Non-pigmented ciliary epithelial cell (primary cell): ENCODE data around the gene GPR132.
"Not testable (repeated sequence)": the region's sequence is repeated elsewhere in the genome, so short reads cannot be mapped to it uniquely, and the experiment has no call there.

ENCODE experiments used
- DNase-seq: peaks from one replicate; pipeline ENCODE4 v3.0.0-alpha.2; 2010; ENCODE audit warnings: low read depth

Gene GPR132

DNA sequence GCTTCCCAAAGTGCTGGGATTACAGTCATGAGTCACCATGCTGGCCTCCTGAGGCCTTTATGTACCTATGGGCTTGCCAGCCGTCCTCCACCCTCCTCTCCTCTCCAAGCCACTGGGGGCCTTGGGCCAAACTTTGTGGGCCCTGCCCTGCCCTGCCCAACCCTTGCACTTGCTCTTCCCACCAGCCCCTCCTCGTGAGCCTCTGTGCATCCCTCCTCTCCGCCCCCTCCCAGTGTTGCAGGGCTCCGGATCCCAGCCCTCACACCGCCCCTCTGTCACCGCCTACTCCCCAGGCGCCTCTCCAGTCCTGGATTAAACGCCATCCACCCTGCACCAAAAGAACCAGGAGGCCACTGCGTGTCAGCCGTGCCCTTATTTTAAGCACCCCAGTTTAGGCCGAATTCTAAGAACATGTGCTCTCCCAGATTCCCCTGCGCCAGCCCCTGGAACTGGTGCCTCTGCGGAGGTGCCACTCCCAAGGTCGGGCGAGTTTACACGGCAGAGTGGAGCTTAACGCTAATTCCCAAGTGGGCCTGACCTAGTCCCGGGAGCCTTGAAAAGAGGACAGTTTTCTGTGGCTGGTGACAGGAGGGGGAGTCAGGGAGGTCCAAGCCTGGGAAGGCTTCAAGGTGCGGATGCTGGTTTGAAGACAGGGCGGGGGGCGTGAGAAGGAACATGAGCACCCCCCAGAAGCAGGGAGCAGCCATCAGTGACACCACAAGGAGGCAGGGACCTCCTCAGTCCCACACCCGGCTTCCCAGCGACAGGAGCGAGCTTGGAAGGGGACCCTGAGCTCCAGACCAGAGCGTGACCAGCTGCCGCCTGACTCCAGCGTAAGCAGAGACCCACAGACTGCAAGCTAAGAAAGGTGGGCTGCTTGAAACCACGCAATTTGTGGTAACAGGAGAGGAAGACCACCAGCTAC is 23.1 kb downstream of the GPR132 start:
- no peak for DNase-seq

DNA sequence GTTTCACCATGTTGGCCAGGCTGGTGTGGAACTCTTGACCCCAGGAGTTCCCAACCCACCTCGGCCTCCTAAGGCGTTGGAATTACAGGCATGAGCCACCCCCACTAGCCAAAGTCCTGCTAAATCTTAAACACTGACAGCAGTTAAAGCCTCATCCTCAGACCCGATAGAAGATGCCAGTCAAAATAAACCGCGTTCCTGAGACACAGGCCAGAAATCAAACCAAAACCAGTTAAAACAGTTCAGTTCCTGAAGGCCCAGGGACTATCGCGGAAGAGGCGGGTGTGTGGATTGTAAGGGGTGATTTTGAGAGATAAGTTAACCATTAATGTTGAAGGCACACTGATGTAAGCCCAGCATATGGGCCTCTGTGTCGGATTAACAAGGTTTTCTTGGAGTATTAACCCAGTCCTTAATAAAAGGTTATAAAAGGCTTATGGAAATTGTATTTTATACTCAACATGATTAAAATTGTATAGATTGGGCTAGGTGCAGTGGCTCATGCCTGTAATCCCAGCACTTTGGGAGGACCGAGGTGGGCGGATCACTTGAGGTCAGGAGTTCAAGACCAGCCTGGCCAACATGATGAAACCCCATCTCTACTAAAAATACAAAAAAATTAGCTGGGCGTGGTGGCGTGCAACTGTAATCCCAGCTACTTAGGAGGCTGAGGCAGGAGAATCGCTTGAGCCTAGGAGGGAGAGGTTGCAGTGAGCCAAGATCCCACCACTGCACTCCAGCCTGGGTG is 25.6 kb downstream of the GPR132 start:
- no peak for DNase-seq

DNA sequence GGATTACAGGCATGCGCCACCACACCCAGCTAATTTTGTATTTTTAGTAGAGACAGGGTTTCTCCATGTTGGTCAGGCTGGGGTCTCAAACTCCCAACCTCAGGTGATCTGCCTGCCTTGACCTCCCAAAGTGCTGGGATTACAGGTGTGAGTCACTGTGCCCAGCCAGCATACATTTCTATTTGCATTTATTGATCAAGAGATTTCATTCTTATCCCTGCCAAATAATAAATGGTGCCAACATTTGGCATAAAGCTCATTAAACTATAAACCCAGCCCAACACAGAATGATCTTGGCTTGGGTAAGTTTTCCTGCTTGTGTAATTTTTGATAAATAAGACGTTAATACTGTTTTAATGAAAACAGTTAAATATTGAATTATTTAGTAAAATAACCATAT is 29.6 kb downstream of the GPR132 start:
- DNase-seq, result not testable (repeated sequence)

DNA sequence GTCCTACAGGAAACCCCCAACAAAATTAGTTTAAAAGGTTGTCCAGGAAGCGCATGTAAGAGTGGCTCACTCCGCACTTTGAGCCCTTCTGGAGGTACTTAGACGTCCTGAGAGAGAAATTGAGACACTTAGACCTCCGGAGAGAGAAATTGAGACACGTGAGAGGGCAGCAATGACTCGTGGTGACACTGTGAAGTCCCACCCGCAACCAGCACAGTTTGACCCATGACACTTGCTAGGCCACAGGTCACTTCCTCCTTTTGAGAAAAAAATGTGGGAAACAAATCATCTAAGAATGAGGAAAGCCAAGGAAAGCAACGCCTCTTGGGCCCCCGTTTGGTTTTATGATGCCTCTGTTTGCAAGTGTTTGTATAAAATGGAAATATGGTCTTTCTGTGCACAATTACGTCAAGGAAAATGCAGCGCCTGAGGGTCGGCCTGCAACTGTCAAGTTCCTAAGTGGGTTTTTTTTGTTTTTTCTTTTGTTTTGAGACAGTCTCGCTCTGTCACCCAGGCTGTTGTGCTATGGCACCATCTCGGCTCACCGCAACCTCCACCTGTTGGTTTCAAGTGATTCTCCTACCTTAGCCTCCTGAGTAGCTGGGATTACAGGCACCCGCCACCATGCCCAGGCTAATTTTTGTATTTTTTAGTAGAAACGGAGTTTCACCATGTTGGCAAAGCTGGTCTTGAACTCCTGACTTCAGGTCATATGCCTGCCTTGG is 30.8 kb downstream of the GPR132 start:
- no peak for DNase-seq

DNA sequence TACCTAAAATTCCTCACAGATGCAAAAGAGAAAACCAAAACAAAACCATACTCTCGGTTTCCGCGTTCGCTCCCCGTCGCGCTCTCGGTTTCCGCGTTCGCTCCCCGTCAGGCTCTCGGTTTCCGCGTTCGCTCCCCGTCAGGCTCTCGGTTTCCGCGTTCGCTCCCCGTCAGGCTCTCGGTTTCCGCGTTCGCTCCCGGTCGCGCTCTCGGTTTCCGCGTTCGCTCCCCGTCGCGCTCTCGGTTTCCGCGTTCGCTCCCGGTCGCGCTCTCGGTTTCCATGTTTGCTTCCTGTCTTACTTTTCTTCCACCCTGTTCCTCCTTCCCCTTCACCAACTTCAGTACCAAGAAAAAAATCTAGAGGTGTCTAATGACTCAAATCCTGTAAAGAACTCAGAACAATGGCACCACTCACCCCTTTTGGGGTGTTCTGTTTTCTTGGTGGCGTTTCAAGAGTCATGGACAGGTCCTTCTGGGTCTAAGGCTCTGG is 31.8 kb downstream of the GPR132 start:
- not testable (repeated sequence) for DNase-seq

DNA sequence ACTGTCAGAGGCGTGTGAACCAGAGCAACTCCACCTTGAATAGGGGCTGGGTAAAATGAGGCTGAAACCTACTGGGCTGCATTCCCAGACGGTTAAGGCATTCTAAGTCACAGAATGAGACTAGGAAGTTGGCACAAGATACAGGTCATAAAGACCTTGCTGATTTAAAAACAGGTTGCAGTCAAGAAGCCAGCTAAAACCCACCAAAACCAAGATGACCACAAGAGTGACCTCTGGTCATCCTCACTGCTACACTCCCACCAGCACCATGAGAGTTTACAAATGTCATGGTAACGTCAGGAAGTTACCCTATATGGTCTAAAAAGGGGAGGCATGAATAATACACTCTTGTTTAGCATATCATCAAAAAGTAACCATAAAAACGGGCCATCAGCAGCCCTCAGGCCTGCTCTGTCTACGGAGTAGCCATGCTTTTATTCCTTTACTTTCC is 32.8 kb downstream of the GPR132 start:
- not testable (repeated sequence) for DNase-seq

DNA sequence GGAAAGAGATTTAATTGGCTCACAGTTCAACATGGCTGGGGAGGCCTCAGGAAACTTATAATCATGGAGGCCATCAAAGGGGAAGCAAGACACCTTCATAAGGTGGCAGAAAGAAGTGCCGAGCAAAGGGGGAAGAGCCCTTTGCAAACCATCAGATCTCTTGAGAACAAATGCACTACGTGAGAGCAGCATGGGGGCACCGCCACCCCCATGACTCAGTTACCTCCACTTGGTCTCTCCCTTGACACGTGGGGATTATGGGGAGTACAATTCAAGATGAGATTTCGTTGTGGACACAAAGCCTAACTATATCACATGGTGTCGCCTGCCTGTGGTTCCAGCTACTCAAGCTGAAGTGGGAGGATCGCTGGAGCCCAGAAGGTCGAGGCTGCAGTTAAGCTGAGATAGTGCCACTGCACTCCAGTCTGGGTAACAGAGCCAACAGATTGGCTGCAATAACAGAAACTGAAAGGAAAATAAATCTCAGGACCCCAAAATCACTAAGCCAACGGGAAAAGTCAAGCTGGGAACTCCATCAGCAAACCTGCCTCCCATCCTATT is 34.3 kb downstream of the GPR132 start:
- DNase-seq, result no peak

DNA sequence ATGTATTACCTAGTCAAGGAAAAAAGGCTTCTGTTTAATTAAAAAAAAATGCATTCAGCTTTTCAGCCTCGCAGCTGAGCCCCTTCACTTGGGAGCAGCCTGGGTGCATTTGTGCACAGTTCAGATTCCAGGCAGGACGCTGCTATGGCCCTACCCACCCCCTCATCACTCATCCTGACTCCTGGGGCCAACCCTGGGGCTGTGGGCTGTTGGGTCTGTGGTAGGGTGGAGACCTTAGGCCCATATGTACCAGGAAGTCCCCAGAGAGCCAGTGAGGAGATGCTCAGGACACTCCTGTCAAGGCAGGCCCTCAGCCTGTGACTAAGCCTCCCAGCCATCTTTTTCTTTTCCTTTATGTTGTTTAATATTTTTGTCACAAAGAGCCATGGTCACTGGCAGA is 35.0 kb downstream of the GPR132 start:
- no peak for DNase-seq

DNA sequence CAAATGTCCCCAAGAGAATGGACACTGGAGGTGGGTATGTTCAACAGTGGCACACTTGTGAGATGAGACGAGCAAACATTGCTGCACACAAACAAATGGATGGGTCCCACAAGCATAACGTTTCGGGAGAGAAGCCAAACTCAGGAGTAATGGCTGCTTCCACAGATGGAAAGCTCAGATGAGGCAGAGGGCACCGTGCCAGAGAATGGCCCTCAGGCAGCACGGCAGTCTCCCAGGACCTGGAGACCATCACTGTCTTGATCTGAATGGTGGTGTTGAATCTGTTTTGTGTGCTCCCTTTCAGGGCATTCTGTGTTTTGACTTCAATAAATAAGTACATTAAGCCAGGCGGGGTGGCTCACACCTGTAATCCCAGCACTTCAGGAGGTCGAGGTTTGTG is 35.8 kb downstream of the GPR132 start:
- no peak for DNase-seq

DNA sequence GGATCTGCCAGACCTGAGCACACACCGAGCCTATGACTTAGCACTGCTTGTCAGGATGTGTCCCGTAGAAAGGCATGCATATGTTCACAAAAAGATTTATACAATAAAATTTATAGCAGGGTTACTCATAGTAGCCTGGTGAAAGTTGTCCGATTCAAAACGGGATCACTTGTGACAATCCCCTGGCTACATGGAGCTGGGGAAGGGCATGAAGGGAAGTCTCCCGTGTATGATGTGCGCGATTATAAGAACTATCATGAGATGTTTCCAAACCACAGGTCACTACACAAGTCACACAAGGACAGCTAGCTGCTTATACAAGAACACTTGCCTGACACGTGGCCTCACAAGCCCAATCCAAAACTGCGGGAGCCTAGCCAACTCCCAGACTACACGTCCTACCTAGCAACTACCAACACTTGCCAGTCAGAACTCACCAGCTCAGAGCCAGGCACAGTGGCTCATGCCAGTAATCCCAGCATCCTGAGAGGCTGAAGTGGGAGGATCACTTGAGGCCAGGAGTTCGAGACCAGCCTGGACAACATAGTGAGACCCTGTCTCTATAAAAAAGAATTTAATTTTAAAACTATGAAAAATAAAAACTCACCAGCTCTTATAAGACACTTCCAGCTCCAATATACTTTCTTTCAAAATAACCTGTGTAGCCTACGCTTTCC is 36.8 kb downstream of the GPR132 start:
- DNase-seq, result no peak

DNA sequence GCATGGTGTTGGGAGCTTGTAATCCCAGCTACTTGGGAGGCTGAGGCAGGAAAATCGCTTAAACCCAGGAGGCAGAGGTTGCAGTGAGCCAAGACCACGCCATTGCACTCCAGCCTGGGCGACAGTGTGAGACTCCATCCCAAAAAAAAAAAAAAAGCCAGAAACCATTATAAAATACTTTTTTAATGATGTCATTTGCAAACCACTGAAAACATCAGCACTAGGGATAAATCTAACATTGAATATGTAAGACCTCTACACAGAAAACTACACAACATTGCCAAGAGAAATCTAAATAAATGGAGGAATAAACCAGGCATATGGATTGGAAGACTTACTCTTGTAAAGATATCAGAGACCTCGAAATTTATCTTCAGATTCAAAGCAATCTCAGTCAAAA is 37.5 kb downstream of the GPR132 start:
- DNase-seq, result not testable (repeated sequence)

DNA sequence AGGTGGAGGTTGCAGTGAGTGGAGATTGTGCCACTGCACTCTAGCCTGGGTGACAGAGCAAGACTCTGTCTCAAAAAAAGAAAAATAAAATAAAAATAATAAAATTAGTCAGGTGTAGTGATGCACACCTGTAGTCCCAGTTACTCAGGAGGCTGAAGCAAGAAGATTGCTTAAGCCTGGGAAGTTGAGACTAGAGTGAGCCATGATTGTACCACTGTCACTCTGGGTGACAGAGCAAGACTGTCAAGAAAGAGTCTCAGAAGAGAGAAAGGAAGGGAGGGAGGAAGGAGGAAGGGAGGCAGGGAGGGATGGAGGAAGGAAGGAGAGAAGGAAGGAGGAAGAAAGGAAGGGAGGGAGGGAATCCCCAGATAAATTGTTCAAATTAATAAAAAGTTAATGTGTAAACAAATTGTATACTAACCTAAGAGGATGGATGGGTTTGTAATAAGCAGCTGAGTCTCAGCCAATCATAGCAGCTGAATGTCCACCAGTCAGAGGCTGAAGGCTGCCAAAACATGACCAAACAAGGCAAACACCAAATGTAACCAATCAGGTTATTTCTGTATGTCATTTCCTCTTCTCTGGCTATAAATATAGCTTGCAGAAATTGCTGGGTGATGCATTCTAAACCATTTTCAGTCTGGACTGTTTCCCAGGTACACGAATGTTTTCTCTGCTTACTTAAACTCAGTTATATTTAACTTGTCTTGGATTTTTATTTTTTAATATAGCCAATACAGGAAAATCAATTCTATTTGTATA is 38.2 kb downstream of the GPR132 start:
- no peak for DNase-seq

DNA sequence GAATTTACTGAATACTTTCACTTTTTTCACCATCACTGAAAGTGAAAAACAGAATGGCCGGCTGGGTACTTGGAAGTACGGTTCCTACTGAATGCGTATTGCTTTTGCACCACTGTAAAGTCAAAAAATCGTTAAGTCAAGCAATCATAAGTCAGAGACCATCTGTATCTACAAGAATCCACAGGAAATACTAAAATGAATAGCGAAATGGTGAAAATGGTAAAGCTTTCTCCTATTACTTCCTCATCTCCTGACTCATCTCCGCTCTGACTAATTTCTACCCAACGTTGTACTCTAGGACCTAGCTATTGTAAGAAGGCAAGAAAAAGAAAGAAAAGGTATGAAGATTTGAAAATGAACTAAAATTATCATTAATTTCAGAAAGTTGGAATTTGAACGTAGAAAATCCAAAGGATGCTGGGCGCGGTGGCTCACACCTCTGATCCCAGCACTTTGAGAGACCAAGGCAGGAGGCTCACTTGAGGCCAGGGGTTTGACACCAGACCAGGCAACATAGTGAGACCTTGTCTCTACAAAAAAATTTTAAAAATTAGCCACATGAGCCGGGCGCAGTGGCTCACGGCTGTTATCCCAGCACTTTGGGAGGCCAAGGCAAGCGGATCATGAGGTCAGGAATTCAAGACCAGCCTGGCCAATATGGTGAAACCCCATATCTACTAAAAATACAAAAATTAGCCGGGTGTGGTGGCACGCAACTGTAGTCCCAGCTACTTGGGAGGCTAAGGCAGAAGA is 39.0 kb downstream of the GPR132 start:
- peak; percentile 82 for DNase-seq

DNA sequence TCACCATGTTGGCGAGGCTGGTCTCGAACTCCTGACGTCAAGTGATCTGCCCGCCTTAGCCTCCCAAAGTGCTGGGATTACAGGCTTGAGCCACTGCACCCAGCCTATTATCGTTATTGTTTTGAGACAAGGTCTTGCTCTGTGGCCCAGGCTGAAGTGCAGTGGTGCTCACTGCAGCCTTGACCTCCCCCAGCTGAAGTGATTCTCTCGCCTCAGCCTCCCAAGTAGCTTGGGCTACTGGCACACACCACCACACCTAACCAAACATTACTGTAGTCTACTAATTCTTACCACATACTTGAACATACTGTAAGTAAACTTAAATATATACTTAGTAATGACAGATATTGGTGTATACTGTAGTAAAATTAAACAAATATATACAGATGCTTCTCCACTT is 39.8 kb downstream of the GPR132 start:
- DNase-seq, result no peak

DNA sequence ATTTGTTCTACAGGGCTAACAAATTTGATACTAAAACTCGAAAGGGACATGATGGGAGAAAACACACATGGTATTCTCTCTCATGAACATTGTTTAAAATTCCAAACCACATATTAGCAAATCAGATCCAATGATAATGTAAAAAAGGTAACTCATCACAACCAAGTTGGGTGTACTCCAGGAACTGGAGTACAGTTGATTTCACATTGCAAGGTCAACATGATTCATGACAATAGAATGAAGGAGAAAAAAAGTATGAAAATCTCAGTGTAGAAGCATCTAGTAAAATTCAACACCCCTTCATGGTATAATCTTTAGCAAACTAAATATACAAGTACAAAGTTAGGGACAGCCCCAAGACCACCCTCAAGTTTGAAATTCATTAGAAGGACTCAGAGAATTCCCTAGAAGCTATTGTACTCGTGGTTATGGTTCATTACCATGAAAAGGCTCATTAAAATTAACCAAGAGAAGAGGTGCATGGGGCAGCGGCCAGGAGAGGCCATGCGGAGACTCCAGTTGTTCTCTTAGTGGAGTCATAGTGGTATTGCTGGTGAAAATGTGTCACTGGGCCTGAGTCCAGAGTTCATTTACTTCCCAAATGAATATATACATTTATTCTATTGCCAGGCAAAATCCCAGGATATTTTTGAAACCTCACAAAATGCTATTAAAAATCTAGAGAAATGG is 41.3 kb downstream of the GPR132 start:
- DNase-seq, result peak; percentile 66

DNA sequence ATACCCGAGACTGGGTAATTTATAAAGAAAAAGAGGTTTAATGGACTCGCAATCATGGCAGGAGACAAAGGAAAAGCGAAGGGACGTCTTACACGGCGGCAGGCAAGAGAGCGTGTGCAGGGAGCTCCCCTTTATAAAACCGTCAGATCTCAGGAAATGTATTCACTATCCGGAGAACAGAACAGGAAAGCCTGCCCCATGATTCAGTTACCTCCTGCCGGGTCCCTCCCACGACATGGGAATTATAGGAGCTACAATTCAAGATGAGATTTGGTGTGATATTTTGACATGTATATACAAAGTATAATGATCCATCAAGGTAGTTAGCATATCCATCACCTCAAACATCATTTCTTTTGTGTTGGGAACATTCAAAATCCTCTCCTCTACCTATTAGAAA is 42.1 kb downstream of the GPR132 start:
- no peak for DNase-seq

DNA sequence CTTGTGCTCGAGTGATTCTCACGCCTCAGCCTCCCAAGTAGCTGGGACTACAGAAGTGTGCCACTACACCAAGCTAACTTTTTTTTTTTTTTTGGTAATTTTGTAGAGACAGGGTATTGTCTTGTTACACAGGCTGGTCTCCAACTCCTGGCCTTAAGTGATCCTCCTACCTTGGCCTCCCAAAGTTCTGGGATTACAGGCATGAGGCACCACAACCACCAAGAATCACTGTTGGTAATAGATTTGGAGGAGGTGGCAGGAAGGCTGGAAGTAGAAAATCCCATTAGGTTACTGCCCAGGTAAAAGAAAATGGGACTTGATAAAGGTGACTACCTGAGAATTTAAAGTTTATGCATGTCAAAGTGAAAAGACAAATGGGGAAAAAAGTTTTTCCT is 43.0 kb downstream of the GPR132 start:
- no peak for DNase-seq

DNA sequence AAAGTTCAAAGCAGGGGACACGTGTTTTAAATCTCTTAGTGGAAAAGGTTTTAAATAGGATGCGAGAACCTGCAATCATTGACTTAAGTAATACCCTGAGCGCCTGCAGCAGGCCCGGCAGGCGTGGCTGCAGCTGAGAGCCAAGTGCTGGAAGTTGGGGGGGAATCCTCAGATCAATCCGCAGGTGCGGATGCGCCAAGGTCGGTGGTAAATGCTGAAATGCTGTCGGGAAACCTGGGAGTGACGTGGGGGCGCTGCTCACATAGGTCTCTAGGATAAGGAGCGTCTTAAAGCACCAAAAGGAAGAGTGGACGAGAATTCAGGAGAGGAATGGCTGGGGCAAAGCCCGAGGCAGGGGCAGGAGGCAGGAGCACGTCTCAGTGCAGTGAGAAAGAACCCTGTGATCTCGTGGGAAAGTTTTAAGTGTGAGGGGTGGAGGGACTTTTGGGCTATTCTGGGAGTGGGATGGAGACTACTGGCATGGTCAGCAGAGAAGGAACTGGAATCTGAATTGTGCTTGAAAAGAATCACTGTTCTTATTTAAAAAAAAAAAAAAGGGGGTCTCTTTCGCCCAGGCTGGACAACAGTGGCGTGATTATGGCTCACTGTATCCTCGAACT is 43.5 kb downstream of the GPR132 start:
- no peak for DNase-seq
